ENCODE results near the gene ALDH3A1. TPM values are rescaled to one million over a fixed set of nuclear protein-coding genes. Genes with fewer than 3 reads are reported as not detected.

Gene ALDH3A1
- total and polyA plus RNA-seq, 2 experiments from 2014 or later = 0.17 to 0.21 TPM

GRCh38 chr17:19702217-19702641 lies 45.9 kb downstream of the ALDH3A1 start (continued):
- TF ChIP-seq, protein P1, sequence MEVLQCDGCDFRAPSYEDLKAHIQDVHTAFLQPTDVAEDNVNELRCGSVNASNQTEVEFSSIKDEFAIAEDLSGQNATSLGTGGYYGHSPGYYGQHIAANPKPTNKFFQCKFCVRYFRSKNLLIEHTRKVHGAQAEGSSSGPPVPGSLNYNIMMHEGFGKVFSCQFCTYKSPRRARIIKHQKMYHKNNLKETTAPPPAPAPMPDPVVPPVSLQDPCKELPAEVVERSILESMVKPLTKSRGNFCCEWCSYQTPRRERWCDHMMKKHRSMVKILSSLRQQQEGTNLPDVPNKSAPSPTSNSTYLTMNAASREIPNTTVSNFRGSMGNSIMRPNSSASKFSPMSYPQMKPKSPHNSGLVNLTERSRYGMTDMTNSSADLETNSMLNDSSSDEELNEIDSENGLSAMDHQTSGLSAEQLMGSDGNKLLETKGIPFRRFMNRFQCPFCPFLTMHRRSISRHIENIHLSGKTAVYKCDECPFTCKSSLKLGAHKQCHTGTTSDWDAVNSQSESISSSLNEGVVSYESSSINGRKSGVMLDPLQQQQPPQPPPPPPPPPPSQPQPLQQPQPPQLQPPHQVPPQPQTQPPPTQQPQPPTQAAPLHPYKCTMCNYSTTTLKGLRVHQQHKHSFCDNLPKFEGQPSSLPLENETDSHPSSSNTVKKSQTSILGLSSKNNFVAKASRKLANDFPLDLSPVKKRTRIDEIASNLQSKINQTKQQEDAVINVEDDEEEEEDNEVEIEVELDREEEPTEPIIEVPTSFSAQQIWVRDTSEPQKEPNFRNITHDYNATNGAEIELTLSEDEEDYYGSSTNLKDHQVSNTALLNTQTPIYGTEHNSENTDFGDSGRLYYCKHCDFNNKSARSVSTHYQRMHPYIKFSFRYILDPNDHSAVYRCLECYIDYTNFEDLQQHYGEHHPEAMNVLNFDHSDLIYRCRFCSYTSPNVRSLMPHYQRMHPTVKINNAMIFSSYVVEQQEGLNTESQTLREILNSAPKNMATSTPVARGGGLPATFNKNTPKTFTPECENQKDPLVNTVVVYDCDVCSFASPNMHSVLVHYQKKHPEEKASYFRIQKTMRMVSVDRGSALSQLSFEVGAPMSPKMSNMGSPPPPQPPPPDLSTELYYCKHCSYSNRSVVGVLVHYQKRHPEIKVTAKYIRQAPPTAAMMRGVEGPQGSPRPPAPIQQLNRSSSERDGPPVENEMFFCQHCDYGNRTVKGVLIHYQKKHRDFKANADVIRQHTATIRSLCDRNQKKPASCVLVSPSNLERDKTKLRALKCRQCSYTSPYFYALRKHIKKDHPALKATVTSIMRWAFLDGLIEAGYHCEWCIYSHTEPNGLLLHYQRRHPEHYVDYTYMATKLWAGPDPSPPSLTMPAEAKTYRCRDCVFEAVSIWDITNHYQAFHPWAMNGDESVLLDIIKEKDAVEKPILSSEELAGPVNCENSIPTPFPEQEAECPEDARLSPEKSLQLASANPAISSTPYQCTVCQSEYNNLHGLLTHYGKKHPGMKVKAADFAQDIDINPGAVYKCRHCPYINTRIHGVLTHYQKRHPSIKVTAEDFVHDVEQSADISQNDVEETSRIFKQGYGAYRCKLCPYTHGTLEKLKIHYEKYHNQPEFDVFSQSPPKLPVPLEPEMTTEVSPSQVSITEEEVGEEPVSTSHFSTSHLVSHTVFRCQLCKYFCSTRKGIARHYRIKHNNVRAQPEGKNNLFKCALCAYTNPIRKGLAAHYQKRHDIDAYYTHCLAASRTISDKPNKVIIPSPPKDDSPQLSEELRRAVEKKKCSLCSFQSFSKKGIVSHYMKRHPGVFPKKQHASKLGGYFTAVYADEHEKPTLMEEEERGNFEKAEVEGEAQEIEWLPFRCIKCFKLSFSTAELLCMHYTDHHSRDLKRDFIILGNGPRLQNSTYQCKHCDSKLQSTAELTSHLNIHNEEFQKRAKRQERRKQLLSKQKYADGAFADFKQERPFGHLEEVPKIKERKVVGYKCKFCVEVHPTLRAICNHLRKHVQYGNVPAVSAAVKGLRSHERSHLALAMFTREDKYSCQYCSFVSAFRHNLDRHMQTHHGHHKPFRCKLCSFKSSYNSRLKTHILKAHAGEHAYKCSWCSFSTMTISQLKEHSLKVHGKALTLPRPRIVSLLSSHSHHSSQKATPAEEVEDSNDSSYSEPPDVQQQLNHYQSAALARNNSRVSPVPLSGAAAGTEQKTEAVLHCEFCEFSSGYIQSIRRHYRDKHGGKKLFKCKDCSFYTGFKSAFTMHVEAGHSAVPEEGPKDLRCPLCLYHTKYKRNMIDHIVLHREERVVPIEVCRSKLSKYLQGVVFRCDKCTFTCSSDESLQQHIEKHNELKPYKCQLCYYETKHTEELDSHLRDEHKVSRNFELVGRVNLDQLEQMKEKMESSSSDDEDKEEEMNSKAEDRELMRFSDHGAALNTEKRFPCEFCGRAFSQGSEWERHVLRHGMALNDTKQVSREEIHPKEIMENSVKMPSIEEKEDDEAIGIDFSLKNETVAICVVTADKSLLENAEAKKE (CRISPR knock-in tag; IDR thresholded peaks at IDR 0.05) = no peak
- TF ChIP-seq, protein P2, sequence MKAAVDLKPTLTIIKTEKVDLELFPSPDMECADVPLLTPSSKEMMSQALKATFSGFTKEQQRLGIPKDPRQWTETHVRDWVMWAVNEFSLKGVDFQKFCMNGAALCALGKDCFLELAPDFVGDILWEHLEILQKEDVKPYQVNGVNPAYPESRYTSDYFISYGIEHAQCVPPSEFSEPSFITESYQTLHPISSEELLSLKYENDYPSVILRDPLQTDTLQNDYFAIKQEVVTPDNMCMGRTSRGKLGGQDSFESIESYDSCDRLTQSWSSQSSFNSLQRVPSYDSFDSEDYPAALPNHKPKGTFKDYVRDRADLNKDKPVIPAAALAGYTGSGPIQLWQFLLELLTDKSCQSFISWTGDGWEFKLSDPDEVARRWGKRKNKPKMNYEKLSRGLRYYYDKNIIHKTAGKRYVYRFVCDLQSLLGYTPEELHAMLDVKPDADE (IDR thresholded peaks at IDR 0.05) = no peak
- TF ChIP-seq NANOG (IDR thresholded peaks at IDR 0.05; ENCODE audit: borderline replicate concordance) = no peak

Other genes with a start within 250 kb of the ALDH3A1 start
- 1.9 and 4.5 TPM in 2 replicates for gene SLC47A1, start 214.4 kb downstream of the ALDH3A1 start, total RNA-seq (2014; rRNA removed; shearing (Covaris generic))
- 0.53 and 0.64 TPM in 2 replicates for gene SLC47A1, start 214.4 kb downstream of the ALDH3A1 start, polyA plus RNA-seq (2016; fragmentation: Nextera tagmentation; extraction: Ambion mirVana)
- 130 and 159 TPM in 2 replicates for gene ALDH3A2, start 99.5 kb downstream of the ALDH3A1 start, total RNA-seq (2014; rRNA removed; shearing (Covaris generic))
- gene ALDH3A2, start 99.5 kb downstream of the ALDH3A1 start, polyA plus RNA-seq (2016; fragmentation: Nextera tagmentation; extraction: Ambion mirVana) = 31.3 TPM in 2 replicates
- not detected in 2 replicates for gene SLC47A2, start 31.7 kb downstream of the ALDH3A1 start, total RNA-seq (2014; rRNA removed; shearing (Covaris generic))
- 0.19 TPM in 1 of 2 replicates, not detected in the other for gene SLC47A2, start 31.7 kb downstream of the ALDH3A1 start, polyA plus RNA-seq (2016; fragmentation: Nextera tagmentation; extraction: Ambion mirVana)
- gene ULK2, start 119.6 kb upstream of the ALDH3A1 start, total RNA-seq (2014; rRNA removed; shearing (Covaris generic)) = 3.0 and 10.3 TPM in 2 replicates
- 1.4 and 1.6 TPM in 2 replicates for gene ULK2, start 119.6 kb upstream of the ALDH3A1 start, polyA plus RNA-seq (2016; fragmentation: Nextera tagmentation; extraction: Ambion mirVana)
- gene AKAP10, start 229.5 kb upstream of the ALDH3A1 start, total RNA-seq (2014; rRNA removed; shearing (Covaris generic)) = 17.3 and 25.9 TPM in 2 replicates
- gene AKAP10, start 229.5 kb upstream of the ALDH3A1 start, polyA plus RNA-seq (2016; fragmentation: Nextera tagmentation; extraction: Ambion mirVana) = 14.7 and 16.7 TPM in 2 replicates